Skeletal muscle tissue (tissue), 4 donors: ENCODE measurements around the gene KCNQ4. TPM values are rescaled to one million over a fixed set of nuclear protein-coding genes. Genes with fewer than 3 reads are reported as not detected.

Experiments used
- H3K27ac ChIP-seq: one replicate; pipeline ENCODE4 v1.7.0; 2013; ENCODE audit warnings: mild to moderate bottlenecking, low read depth, low read length, inconsistent platforms
- H3K27me3 ChIP-seq, 3 donors: one replicate each; pipeline ENCODE4 v1.7.0; 2013; ENCODE audit warnings: low read length in 3 of 3; ENCODE audit not compliant: control insufficient read depth in 3 of 3, insufficient read depth in 3 of 3
- H3K36me3 ChIP-seq, 3 donors: one replicate each; pipeline ENCODE4 v1.7.0; 2013; ENCODE audit warnings: low read length in 3 of 3; ENCODE audit not compliant: control insufficient read depth in 3 of 3, insufficient read depth in 3 of 3
- H3K4me1 ChIP-seq, 3 donors: one replicate each; pipeline ENCODE4 v1.7.0; 2013; ENCODE audit warnings: low read length in 3 of 3, mild to moderate bottlenecking in 3 of 3; ENCODE audit not compliant: control insufficient read depth in 3 of 3, insufficient read depth in 3 of 3
- H3K4me3 ChIP-seq, 3 donors: one replicate each; pipeline ENCODE4 v1.7.0; 2013; ENCODE audit warnings: low read length in 3 of 3
- H3K9ac ChIP-seq, 3 donors: one replicate each; pipeline ENCODE4 v1.7.0; 2013; ENCODE audit warnings: low read length in 3 of 3, mild to moderate bottlenecking in 3 of 3, moderate library complexity in 2 of 3, low read depth in 1 of 3
- H3K9me3 ChIP-seq, 3 donors: one replicate each; pipeline ENCODE4 v1.7.0; 2013; ENCODE audit warnings: low read length in 3 of 3; ENCODE audit not compliant: control insufficient read depth in 3 of 3
- total RNA-seq: library from RNA; depleted of rRNA; stranded (reverse); fragments of >200 nt; gene quantifications from one replicate; pipeline ENCODE4 v1.2.3, GENCODE V29; 2014
- donor health status: Osteomylitis.

The KCNQ4 gene
- total RNA-seq: 4.2 TPM

GRCh38 chr1:40783001-40783905, at the start of gene KCNQ4:
Gene KCNQ4 (plus strand): TSS chr1:40783787. CDS start chr1:40784094, 307 bp downstream.
- H3K36me3 ChIP-seq: no peaks in the 10 kb centered on the region
- H3K4me3 ChIP-seq: peak within 1 kb of the TSS; percentile 48 to 73 (median 70)
- peaks cover 0 to 4% (median 0%) of the 10 kb centered on the region in 3 donors for H3K27me3 ChIP-seq
- peak within 1 kb of the TSS; percentile 61 to 79 (median 76) for H3K9ac ChIP-seq
- peak within 1 kb of the TSS; percentile 87 for H3K27ac ChIP-seq
- H3K9me3 ChIP-seq: no peaks in the 10 kb centered on the region
- H3K4me1 ChIP-seq: peaks cover 24 to 42% (median 37%) of the 10 kb centered on the region in 3 donors

- Histone ChIP-seq H3K9ac (peak overlapping the region in 1 of 3 donors; percentile 43), H3K36me3 (peaks cover 0 to 10% (median 4%) of the 10 kb centered on the region in 3 donors), H3K9me3 (no peaks in the 10 kb centered on the region), H3K27ac (no peak overlapping the region), H3K4me3 (no peak overlapping the region), H3K27me3 (no peaks in the 10 kb centered on the region), H3K4me1 (peaks cover 25 to 40% (median 32%) of the 10 kb centered on the region in 3 donors)
Measured at GRCh38 chr1:40734882-40735628, 48.5 kb upstream of the KCNQ4 start.

- Histone ChIP-seq H3K27me3 (no peaks in the 10 kb centered on the region), H3K9ac (peak overlapping the region in 1 of 3 donors; percentile 32), H3K9me3 (no peaks in the 10 kb centered on the region), H3K36me3 (peaks cover 0 to 10% (median 5%) of the 10 kb centered on the region in 3 donors), H3K27ac (peak overlapping the region; percentile 60), H3K4me1 (peaks cover 34 to 42% (median 39%) of the 10 kb centered on the region in 3 donors), H3K4me3 (no peak overlapping the region)
Measured at GRCh38 chr1:40736085-40736531, 47.5 kb upstream of the KCNQ4 start.

DNA sequence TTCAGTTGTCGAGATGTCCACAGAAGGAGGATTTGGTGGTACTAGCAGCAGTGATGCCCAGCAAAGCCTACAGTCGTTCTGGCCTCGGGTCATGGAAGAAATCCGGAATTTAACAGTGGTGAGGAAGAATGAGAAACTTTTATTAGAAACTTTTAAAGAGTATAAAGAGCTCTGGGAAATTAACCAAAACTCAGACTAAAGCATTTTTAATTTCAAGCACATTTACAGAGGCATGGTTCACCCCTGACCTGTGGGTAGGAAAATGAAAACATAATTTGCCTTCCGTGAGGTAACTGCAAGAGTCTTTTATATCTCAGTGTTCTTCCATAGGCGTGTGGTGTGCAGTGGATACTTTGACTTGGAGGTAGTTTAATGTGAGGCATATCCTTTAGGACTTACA, 44.8 kb upstream of the KCNQ4 start:
- H3K27ac ChIP-seq: no peak overlapping the region
- H3K9me3 ChIP-seq: no peaks in the 10 kb centered on the region
- H3K27me3 ChIP-seq: no peaks in the 10 kb centered on the region
- H3K4me3 ChIP-seq: no peak overlapping the region
- H3K9ac ChIP-seq: no peak overlapping the region
- H3K36me3 ChIP-seq: peaks cover 0 to 12% (median 5%) of the 10 kb centered on the region in 3 donors
- H3K4me1 ChIP-seq: peaks cover 29 to 41% (median 35%) of the 10 kb centered on the region in 3 donors

- Histone ChIP-seq H3K27me3 (no peaks in the 10 kb centered on the region), H3K36me3 (peaks cover 0 to 12% (median 5%) of the 10 kb centered on the region in 3 donors), H3K9ac (peak overlapping the region in 2 of 3 donors; percentile 17 to 30), H3K27ac (no peak overlapping the region), H3K4me3 (no peak overlapping the region), H3K4me1 (peaks cover 32 to 44% (median 36%) of the 10 kb centered on the region in 3 donors), H3K9me3 (no peaks in the 10 kb centered on the region)
Measured at GRCh38 chr1:40739455-40740008, 44.1 kb upstream of the KCNQ4 start.

DNA sequence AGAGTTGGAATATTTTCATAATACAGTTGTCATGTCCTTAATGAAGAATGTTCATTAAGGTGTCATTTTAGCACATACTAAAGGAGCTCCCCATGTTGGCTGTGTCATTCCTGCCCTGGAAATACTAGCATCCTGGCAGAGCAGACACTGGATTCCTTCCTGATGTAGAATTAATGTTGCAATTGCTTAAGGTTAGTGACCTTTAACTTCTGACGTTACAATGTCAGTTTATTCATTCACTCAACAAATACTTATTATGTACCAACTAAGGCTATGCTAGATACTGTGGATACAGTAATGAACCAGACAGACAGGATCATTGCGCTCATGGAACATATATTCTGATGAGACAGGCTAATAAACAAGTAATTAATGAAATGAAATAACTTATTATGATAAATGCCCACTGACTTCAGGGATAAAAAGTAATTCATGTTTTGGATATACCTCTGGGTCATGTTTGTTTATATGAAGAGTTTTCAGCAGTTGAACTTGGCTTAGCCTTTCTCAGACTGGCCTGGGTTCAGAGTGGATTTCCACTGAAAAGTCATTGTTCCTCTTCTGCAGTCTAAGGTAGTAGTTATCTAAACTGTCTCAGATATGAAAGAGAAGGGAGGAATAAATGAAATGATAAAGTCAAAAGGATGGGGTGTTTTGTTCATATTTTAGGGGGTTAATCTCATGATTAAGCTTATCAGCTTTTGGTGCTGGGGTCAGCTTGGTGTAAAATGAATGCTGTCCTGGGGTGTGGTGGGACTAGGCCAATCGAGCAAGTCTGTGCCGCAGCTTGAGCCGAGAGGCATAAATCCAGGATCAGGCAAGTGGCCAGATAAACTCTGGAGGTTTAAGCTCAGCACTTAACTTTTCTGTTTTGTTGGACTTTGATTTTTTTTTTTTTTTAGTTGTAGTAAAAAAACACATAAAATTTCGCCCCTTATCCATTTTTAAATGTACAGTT, 43.3 kb upstream of the KCNQ4 start:
- Histone ChIP-seq H3K9me3 (no peaks in the 10 kb centered on the region), H3K4me1 (peaks cover 32 to 47% (median 34%) of the 10 kb centered on the region in 3 donors), H3K36me3 (peaks cover 0 to 12% (median 5%) of the 10 kb centered on the region in 3 donors), H3K27ac (no peak overlapping the region), H3K27me3 (no peaks in the 10 kb centered on the region), H3K4me3 (no peak overlapping the region), H3K9ac (peak overlapping the region in 2 of 3 donors; percentile 17 to 30)

DNA sequence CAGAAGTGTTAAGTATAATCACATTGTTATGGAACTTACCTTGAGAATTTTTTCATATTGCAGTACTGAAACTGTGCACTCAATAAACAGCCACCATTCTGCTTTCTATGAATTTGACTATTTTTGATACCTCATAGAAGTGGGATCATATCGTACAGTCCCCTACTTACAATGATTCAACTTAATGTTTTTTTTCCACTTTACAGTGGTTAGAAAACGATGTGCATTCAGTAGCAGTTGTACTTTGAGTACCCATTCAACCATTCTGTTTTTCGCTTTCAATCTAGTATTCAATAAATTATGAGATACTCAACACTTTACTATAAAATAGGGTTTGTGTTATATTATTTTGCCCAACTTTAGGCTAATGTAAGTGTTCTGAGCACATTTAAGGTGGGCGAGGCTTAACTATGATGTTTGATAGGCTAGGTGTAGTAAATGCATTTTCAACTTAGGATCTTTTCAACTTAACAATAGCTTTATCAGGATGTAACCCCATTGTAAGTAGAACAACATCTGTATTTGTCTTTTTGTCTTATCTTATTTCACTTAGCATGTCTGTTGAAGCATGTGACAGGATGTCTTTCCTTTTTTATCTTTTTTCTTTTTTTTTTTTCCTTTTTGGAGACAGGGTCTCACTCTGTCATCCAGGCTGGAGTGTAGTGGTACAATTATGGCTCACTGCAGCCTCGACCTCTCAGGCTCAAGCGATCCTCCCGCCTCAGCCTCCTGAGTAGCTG, 42.4 kb upstream of the KCNQ4 start:
- H3K36me3 ChIP-seq: peaks cover 0 to 12% (median 5%) of the 10 kb centered on the region in 3 donors
- H3K4me3 ChIP-seq: no peak overlapping the region
- H3K9me3 ChIP-seq: no peaks in the 10 kb centered on the region
- no peaks in the 10 kb centered on the region for H3K27me3 ChIP-seq
- no peak overlapping the region for H3K27ac ChIP-seq
- peaks cover 23 to 43% (median 27%) of the 10 kb centered on the region in 3 donors for H3K4me1 ChIP-seq
- no peak overlapping the region for H3K9ac ChIP-seq

DNA sequence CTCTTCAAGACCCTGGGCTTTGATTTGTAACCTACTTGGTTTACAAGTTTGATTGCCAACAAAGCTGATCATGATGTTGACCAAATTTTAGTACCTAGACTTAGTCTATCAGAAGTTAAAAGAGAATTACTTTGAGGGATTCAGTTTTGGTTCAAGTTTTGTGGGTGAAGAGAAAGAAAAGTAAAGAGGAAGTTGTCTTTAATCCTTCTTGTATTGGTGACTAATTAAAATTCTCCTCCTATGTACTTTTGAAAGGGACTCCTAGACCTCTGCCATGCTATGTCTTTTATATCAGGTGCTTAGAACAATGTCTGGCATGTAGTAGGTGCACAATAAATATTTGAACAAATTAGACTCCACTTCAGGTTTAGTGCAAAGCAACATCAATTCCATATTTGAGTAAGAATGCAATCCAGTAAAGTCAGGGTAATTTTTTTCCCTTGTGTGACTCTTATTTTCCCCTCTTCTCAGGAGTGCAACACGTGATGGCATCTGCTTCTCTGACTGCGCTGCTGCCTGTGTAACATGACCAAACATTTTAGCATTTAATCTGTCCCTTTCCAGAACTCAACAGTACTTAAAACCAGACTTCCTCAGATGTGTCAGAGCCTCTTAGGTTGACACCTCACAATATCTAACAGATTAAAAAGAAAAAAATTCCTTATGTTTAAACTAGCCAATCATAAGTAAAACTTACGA, 41.1 kb upstream of the KCNQ4 start:
- no peak overlapping the region for H3K27ac ChIP-seq
- peaks cover 20 to 38% (median 27%) of the 10 kb centered on the region in 3 donors for H3K4me1 ChIP-seq
- no peaks in the 10 kb centered on the region for H3K9me3 ChIP-seq
- H3K4me3 ChIP-seq: no peak overlapping the region
- H3K27me3 ChIP-seq: no peaks in the 10 kb centered on the region
- H3K9ac ChIP-seq: no peak overlapping the region
- H3K36me3 ChIP-seq: peaks cover 0 to 12% (median 5%) of the 10 kb centered on the region in 3 donors
